Left ventricle myocardium inferior (tissue), 1 donor: ENCODE measurements around the gene DOCK4. TPM values are rescaled to one million over a fixed set of nuclear protein-coding genes. Genes with fewer than 3 reads are reported as not detected.

Experiments
- DNase-seq: peaks from one replicate; pipeline ENCODE4 v3.0.0-alpha.2; 2020
- H3K27ac ChIP-seq: fragments of 200-600 bp; replicated peaks from 2 replicates; pipeline ENCODE4 v1.8.0; 2021
- H3K27me3 ChIP-seq: fragments of 200-600 bp; 2 replicates; pipeline ENCODE4 v1.8.0; 2021; ENCODE audit warnings: low read depth
- H3K36me3 ChIP-seq: fragments of 200-600 bp; 2 replicates; pipeline ENCODE4 v1.8.0; 2021
- H3K4me1 ChIP-seq: fragments of 200-600 bp; 2 replicates; pipeline ENCODE4 v1.8.0; 2021
- H3K4me3 ChIP-seq: fragments of 200-600 bp; 2 replicates; pipeline ENCODE4 v1.8.0; 2021; ENCODE audit warnings: mild to moderate bottlenecking, moderate library complexity
- H3K9me3 ChIP-seq: fragments of 200-600 bp; replicated peaks from 2 replicates; pipeline ENCODE4 v1.8.0; 2021
- CTCF ChIP-seq: fragments of 200-600 bp; IDR thresholded peaks from 2 replicates; pipeline ENCODE4 v1.8.0; 2021; ENCODE audit warnings: antibody characterized with exemption, mild to moderate bottlenecking, borderline replicate concordance
- intact Hi-C: fragments of 100-400 bp; cut with micrococcal nuclease; formaldehyde crosslinking; loops from one replicate; pipeline ENCODE4 v1.11.0; 2022
- total RNA-seq: library from RNA; stranded (reverse); fragmentation: NEBNext Ultra II Directional; extraction: Animal tissue kit (Norgen Biotek cat#: 25700); gene quantifications from one replicate; pipeline ENCODE4 v1.2.1, GENCODE V29; 2021
- donor health status: DM: no; HTN: yes; CAD: no; lungs with severe emphysema.

Gene DOCK4
- total RNA-seq, 1 donor from 2014 or later = 15.2 TPM

- no peak for TF ChIP-seq CTCF
- Histone ChIP-seq H3K4me1 (peaks cover 85% of the 10 kb centered on the region), H3K27me3 (no peaks in the 10 kb centered on the region), H3K36me3 (no peaks in the 10 kb centered on the region), H3K27ac (peak overlapping the region; percentile 2), H3K4me3 (no peak overlapping the region), H3K9me3 (no peaks in the 10 kb centered on the region)
- no peak for DNase-seq
- intact Hi-C loops = no loop called here
Observed at GRCh38 chr7:112202816-112203215, 3.4 kb downstream of the DOCK4 start.

GRCh38 chr7:112201839-112202238 is 4.4 kb downstream of the DOCK4 start:
- intact Hi-C loops = no loop called here
- H3K9me3 ChIP-seq = no peaks in the 10 kb centered on the region
- H3K27ac ChIP-seq = no peak overlapping the region
- H3K36me3 ChIP-seq = no peaks in the 10 kb centered on the region
- H3K4me1 ChIP-seq = peaks cover 76% of the 10 kb centered on the region
- no peak for DNase-seq
- H3K27me3 ChIP-seq = no peaks in the 10 kb centered on the region
- TF ChIP-seq CTCF = no peak
- H3K4me3 ChIP-seq = no peak overlapping the region

GRCh38 chr7:112201411-112201810 is 4.8 kb downstream of the DOCK4 start:
- no peak for TF ChIP-seq CTCF
- H3K9me3 ChIP-seq = no peaks in the 10 kb centered on the region
- intact Hi-C loops = no loop called here
- DNase-seq = no peak
- no peak overlapping the region for H3K27ac ChIP-seq
- H3K36me3 ChIP-seq = no peaks in the 10 kb centered on the region
- peaks cover 72% of the 10 kb centered on the region for H3K4me1 ChIP-seq
- no peaks in the 10 kb centered on the region for H3K27me3 ChIP-seq
- no peak overlapping the region for H3K4me3 ChIP-seq

GRCh38 chr7:112199672-112200071 is 6.5 kb downstream of the DOCK4 start:
- no peak for DNase-seq
- peaks cover 60% of the 10 kb centered on the region for H3K4me1 ChIP-seq
- no peaks in the 10 kb centered on the region for H3K27me3 ChIP-seq
- TF ChIP-seq CTCF = no peak
- no peaks in the 10 kb centered on the region for H3K9me3 ChIP-seq
- intact Hi-C loops = no loop called here
- no peak overlapping the region for H3K4me3 ChIP-seq
- no peaks in the 10 kb centered on the region for H3K36me3 ChIP-seq
- no peak overlapping the region for H3K27ac ChIP-seq

GRCh38 chr7:112199035-112199655 is 7.1 kb downstream of the DOCK4 start:
- H3K27ac ChIP-seq = no peak overlapping the region
- no peak overlapping the region for H3K4me3 ChIP-seq
- intact Hi-C loops = no loop called here
- H3K9me3 ChIP-seq = no peaks in the 10 kb centered on the region
- peaks cover 55% of the 10 kb centered on the region for H3K4me1 ChIP-seq
- no peak for TF ChIP-seq CTCF
- DNase-seq = no peak
- H3K27me3 ChIP-seq = no peaks in the 10 kb centered on the region
- no peaks in the 10 kb centered on the region for H3K36me3 ChIP-seq
